ENCODE measurements around the gene COL23A1. TPM values are rescaled to one million over a fixed set of nuclear protein-coding genes. Genes with fewer than 3 reads are reported as not detected.

The COL23A1 gene
- total and polyA plus RNA-seq, 2 of the 13 experiments (the other 11 are each of a cell fraction or from before 2014, with no cell fraction given), result not detected

DNA sequence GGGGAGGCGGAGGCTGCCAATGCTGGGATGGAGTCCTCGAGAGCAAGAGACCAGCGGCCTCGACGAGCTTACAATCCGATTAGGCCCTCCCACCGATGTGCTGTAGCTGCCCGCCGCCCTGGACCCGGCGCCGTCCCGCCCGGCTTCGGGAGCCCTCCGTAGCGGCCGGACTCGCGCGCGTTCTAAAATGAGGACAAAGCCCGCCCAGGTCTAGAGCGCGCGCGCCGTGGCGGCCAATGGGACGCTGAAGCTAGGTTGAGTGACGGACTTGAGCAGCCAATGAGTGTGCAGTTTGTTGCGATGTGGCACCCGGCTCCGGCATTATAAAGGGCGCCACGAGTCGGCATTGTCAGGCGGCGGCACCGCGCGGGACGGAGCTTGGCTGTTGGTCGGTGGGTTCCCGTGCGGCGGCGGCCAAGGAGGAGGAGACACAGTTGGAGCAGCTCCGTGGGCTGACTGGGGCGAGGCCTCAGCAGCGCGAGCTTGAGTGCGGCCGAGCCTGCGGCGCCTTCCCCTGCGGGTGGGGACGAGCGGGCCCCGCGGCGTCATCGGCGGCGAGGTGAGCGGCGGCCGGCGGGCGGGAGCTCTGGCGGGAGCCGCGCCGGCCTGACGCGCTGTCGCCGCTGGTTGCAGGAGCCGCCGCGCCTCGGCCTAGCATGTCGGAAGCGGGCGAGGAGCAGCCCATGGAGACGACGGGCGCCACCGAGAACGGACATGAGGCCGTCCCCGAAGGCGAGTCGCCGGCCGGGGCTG lies 385.8 kb downstream of the COL23A1 start, which contains the start of gene HNRNPAB (continued):
- TF ChIP-seq DMTF1 (CRISPR knock-in tag; IDR thresholded peaks at IDR 0.05) (0 out of 2 replicates have a peak, but pooled peaks have one; percentile 34), MEIS1 (CRISPR knock-in tag; IDR thresholded peaks at IDR 0.05; ENCODE audit: borderline replicate concordance) (peak; percentile 69; the same call in 1 of the 2 replicates), ZNF589 (CRISPR knock-in tag; conservative IDR thresholded peaks at IDR 0.05) (peak; percentile 88; the same call in 1 of the 2 replicates), SMARCE1 (IDR thresholded peaks at IDR 0.05; ENCODE audit: borderline replicate concordance) (no peak), KDM5A (IDR thresholded peaks at IDR 0.05; ENCODE audit: borderline replicate concordance, low read length) (no peak), MNT (IDR thresholded peaks at IDR 0.05) (peak; percentile 50), SKI (IDR thresholded peaks at IDR 0.05; ENCODE audit: partially characterized antibody) (peak; percentile 80), ATAD3A (CRISPR knock-in tag; IDR thresholded peaks at IDR 0.05) (no peak; the same call in 1 of the 2 replicates), ZNF639 (CRISPR knock-in tag; conservative IDR thresholded peaks at IDR 0.05) (no peak; the same call in none of the 2 replicates), NAIF1 (CRISPR knock-in tag; IDR thresholded peaks at IDR 0.05; ENCODE audit: borderline replicate concordance) (no peak), ZNF232 (CRISPR knock-in tag; IDR thresholded peaks at IDR 0.05; ENCODE audit: borderline replicate concordance) (no peak; the same call in 1 of the 2 replicates), POGK (CRISPR knock-in tag; conservative IDR thresholded peaks at IDR 0.05) (peak; percentile 24; the same call in 1 of the 2 replicates), FOXA1 (IDR thresholded peaks at IDR 0.05) (no peak), FOXA1 (CRISPR knock-in tag; IDR thresholded peaks at IDR 0.05) (0 out of 2 replicates have a peak, but pooled peaks have one; percentile 36), ZFP90 (CRISPR knock-in tag; IDR thresholded peaks at IDR 0.05; ENCODE audit: borderline replicate concordance) (peak; percentile 94)
- TF ChIP-seq, protein P1, sequence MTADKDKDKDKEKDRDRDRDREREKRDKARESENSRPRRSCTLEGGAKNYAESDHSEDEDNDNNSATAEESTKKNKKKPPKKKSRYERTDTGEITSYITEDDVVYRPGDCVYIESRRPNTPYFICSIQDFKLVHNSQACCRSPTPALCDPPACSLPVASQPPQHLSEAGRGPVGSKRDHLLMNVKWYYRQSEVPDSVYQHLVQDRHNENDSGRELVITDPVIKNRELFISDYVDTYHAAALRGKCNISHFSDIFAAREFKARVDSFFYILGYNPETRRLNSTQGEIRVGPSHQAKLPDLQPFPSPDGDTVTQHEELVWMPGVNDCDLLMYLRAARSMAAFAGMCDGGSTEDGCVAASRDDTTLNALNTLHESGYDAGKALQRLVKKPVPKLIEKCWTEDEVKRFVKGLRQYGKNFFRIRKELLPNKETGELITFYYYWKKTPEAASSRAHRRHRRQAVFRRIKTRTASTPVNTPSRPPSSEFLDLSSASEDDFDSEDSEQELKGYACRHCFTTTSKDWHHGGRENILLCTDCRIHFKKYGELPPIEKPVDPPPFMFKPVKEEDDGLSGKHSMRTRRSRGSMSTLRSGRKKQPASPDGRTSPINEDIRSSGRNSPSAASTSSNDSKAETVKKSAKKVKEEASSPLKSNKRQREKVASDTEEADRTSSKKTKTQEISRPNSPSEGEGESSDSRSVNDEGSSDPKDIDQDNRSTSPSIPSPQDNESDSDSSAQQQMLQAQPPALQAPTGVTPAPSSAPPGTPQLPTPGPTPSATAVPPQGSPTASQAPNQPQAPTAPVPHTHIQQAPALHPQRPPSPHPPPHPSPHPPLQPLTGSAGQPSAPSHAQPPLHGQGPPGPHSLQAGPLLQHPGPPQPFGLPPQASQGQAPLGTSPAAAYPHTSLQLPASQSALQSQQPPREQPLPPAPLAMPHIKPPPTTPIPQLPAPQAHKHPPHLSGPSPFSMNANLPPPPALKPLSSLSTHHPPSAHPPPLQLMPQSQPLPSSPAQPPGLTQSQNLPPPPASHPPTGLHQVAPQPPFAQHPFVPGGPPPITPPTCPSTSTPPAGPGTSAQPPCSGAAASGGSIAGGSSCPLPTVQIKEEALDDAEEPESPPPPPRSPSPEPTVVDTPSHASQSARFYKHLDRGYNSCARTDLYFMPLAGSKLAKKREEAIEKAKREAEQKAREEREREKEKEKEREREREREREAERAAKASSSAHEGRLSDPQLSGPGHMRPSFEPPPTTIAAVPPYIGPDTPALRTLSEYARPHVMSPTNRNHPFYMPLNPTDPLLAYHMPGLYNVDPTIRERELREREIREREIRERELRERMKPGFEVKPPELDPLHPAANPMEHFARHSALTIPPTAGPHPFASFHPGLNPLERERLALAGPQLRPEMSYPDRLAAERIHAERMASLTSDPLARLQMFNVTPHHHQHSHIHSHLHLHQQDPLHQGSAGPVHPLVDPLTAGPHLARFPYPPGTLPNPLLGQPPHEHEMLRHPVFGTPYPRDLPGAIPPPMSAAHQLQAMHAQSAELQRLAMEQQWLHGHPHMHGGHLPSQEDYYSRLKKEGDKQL (CRISPR knock-in tag; IDR thresholded peaks at IDR 0.05; ENCODE audit: low read depth), result no peak
